Psoas muscle (tissue), 8 donors: ENCODE results near the gene DIP2C. TPM values are rescaled to one million over a fixed set of nuclear protein-coding genes. Genes with fewer than 3 reads are reported as not detected.

Source experiments
- ATAC-seq, 4 donors: fragments of 200-7000 bp; cut with Tn5 transposase; one replicate each; pipeline ENCODE4 v1.9.1; 2020; ENCODE audit warnings: moderate library complexity in 3 of 4, mild to moderate bottlenecking in 2 of 4
- DNase-seq, 2 donors: peaks; one replicate each; pipeline ENCODE4 v3.0.0-alpha.2; 2020
- H3K27ac ChIP-seq: fragments of 200-600 bp; one replicate; pipeline ENCODE4 v1.8.0; 2022
- H3K27me3 ChIP-seq, 3 donors: fragments of 200-600 bp in 1 of 3; one replicate each; pipeline versions ENCODE4 v1.6.1 to v1.8.0; 2013 to 2022; ENCODE audit warnings: low read length in 2 of 3, mild to moderate bottlenecking in 2 of 3, moderate library complexity in 1 of 3; ENCODE audit not compliant: insufficient read depth in 3 of 3
- H3K36me3 ChIP-seq, 2 donors: fragments of 200-600 bp in 1 of 2; one replicate each; pipeline versions ENCODE4 v1.6.1 to v1.8.0; 2013 to 2022; ENCODE audit warnings: low read depth in 1 of 2, mild to moderate bottlenecking in 1 of 2, moderate library complexity in 1 of 2; ENCODE audit not compliant: insufficient read depth in 1 of 2
- H3K4me1 ChIP-seq: fragments of 200-600 bp; one replicate; pipeline ENCODE4 v1.8.0; 2022
- H3K4me3 ChIP-seq: fragments of 200-600 bp; one replicate; pipeline ENCODE4 v1.8.0; 2022; ENCODE audit warnings: mild to moderate bottlenecking
- H3K9me3 ChIP-seq: fragments of 200-600 bp; one replicate; pipeline ENCODE4 v1.8.0; 2022
- CTCF ChIP-seq: fragments of 200-600 bp; IDR thresholded peaks from one replicate; pipeline ENCODE4 v1.8.0; 2022; ENCODE audit warnings: antibody characterized with exemption
- WGBS, 3 donors: extraction: QIAGEN DNeasy Blood & Tissue Kit; methylation state at CpG; one replicate each; pipeline versions ENCODE4 v1.1.6 to v1.1.7; 2013; 5-methylcytosine and 5-hydroxymethylcytosine counted together
- intact Hi-C, 2 donors: fragments of 100-400 bp; cut with DNase I; formaldehyde crosslinking; loops; one replicate each; pipeline versions ENCODE4 v1.11.0 to v1.14.2; 2022
- polyA plus RNA-seq, 3 donors: library from polyadenylated mRNA; stranded (reverse); fragments of 200-250 nt; gene quantifications; one replicate each; pipeline ENCODE4 v1.2.3, GENCODE V29; 2013
- total RNA-seq, 4 donors: library from RNA; stranded (reverse); fragmentation: NEBNext Ultra II Directional in 2 of 4; extraction: Animal tissue kit (Norgen Biotek cat#: 25700) in 2 of 4; gene quantifications; one replicate each; pipeline versions ENCODE4 v1.2.1 to v1.2.4, GENCODE V29; 2021 to 2023
- donor health status: healthy with polysubstance abuse.
- donor health status: DM: no; HTN: no; CAD: no; lungs with moderate emphysema.
- donor health status: Bipolar disorder and iron deficiency.
- donor health status: healthy.
- donor health status: DM: yes; HTN: yes; CAD: no.
- donor health status: DM: no; HTN: no; CAD: no.
- donor health status: DM: no; HTN: no; CAD: no.
- donor health status: DM: yes; HTN: yes; CAD: no.

The DIP2C gene
- total and polyA plus RNA-seq, 7 donors, result 7.7 to 32.0 (median 25.0) TPM

- ATAC-seq, result no peak
- Histone ChIP-seq H3K9me3 (no peaks in the 10 kb centered on the region), H3K4me1 (peaks cover 23% of the 10 kb centered on the region), H3K27me3 (no peaks in the 10 kb centered on the region), H3K36me3 (no peaks in the 10 kb centered on the region), H3K4me3 (no peak overlapping the region), H3K27ac (no peak overlapping the region)
- WGBS, 3 donors, result 80 to 91% (median 89%) methylated on average over 8 to 10 of the region's 10 CpGs
- DNase-seq, result no peak
- TF ChIP-seq CTCF, result no peak
- intact Hi-C loops, result no loop called here
Observed at GRCh38 chr10:557792-558328, 131.6 kb downstream of the DIP2C start.

- TF ChIP-seq CTCF, result no peak
- DNase-seq (no peak), ATAC-seq (peak in 1 of 4 donors; percentile 25)
- Histone ChIP-seq H3K4me3 (no peak overlapping the region), H3K36me3 (no peaks in the 10 kb centered on the region), H3K27me3 (no peaks in the 10 kb centered on the region), H3K9me3 (no peaks in the 10 kb centered on the region), H3K27ac (no peak overlapping the region), H3K4me1 (peaks cover 16% of the 10 kb centered on the region)
- intact Hi-C loops, result no loop called here
- WGBS, 3 donors, result 84 to 87% (median 86%) methylated on average over 14 of the region's 14 CpGs
Observed at GRCh38 chr10:556971-557637, 132.4 kb downstream of the DIP2C start.

- H3K4me3 ChIP-seq, result no peak overlapping the region
- H3K27ac ChIP-seq, result no peak overlapping the region
- no peaks in the 10 kb centered on the region for H3K36me3 ChIP-seq
- H3K27me3 ChIP-seq, result no peaks in the 10 kb centered on the region
- intact Hi-C loops, result no loop called here
- no peak for DNase-seq
- no peak for TF ChIP-seq CTCF
- ATAC-seq, result no peak
- WGBS, 3 donors, result 76 to 84% (median 78%) methylated on average over 23 to 27 of the region's 27 CpGs
- H3K4me1 ChIP-seq, result peaks cover 16% of the 10 kb centered on the region
- H3K9me3 ChIP-seq, result no peaks in the 10 kb centered on the region
Observed at GRCh38 chr10:555682-556350, 133.7 kb downstream of the DIP2C start.

GRCh38 chr10:555281-555680 is 134.2 kb downstream of the DIP2C start:
- WGBS, 3 donors, result 92 to 94% (median 93%) methylated on average over 12 of the region's 12 CpGs
- ATAC-seq (no peak), DNase-seq (no peak)
- H3K27me3 ChIP-seq, result no peaks in the 10 kb centered on the region
- TF ChIP-seq CTCF, result no peak
- H3K4me3 ChIP-seq, result no peak overlapping the region
- no peaks in the 10 kb centered on the region for H3K9me3 ChIP-seq
- peaks cover 16% of the 10 kb centered on the region for H3K4me1 ChIP-seq
- no peaks in the 10 kb centered on the region for H3K36me3 ChIP-seq
- intact Hi-C loops, result no loop called here
- H3K27ac ChIP-seq, result no peak overlapping the region
